K562 (cell line): ENCODE data around the gene MYH11. TPM values are rescaled to one million over a fixed set of nuclear protein-coding genes. Genes with fewer than 3 reads are reported as not detected.

Source experiments
- CBX1 ChIP-seq: sonication (generic); IDR thresholded peaks from 2 replicates; pipeline ENCODE4 v1.6.1; 2016; ENCODE audit warnings: antibody characterized with exemption, low read depth, mild to moderate bottlenecking
- CEBPB ChIP-seq: fragments of 450-650 bp; IDR thresholded peaks from 2 replicates; pipeline ENCODE4 v1.6.1; 2016; ENCODE audit warnings: missing genetic modification characterization, missing compliant biosample characterization
- CREB3L1 ChIP-seq: fragments of 450-650 bp; IDR thresholded peaks from 2 replicates; pipeline ENCODE4 v1.6.1; 2014; ENCODE audit warnings: low read depth, mild to moderate bottlenecking, moderate library complexity, borderline replicate concordance
- CREB5 ChIP-seq: fragments of 250-450 bp; sonication (Bioruptor Pico); IDR thresholded peaks from 2 replicates; pipeline ENCODE4 v1.5.0; 2020; ENCODE audit warnings: mild to moderate bottlenecking
- E2F6 ChIP-seq, 2 experiments: IDR thresholded peaks; 2 replicates each; pipeline ENCODE4 v1.6.1; 2011; ENCODE audit warnings: borderline replicate concordance in 1 of 2, control low read depth in 1 of 2, low read depth in 1 of 2, low read length in 1 of 2, mild to moderate bottlenecking in 1 of 2, mixed read lengths in 1 of 2, moderate library complexity in 1 of 2; ENCODE audit not compliant: insufficient read depth in 1 of 2, insufficient read length in 1 of 2, poor library complexity in 1 of 2, severe bottlenecking in 1 of 2; ENCODE audit errors: extremely low read depth in 1 of 2
- EGR1 ChIP-seq: fragments of 450-650 bp; conservative IDR thresholded peaks from 2 replicates; pipeline ENCODE4 v1.6.1; 2017; ENCODE audit warnings: mild to moderate bottlenecking
- NR2C2 ChIP-seq, 2 experiments: fragments of 200-800 bp in 1 of 2; sonication (Bioruptor generic) in 1 of 2; sonication (generic) in 1 of 2; formaldehyde crosslinking in 1 of 2; IDR thresholded peaks; 2 replicates each; pipeline versions ENCODE4 v1.6.1 to v1.8.0; 2016 to 2022; ENCODE audit warnings: mild to moderate bottlenecking in 1 of 2, missing compliant biosample characterization in 1 of 2, missing genetic modification characterization in 1 of 2, missing genetic modification reagents in 1 of 2
- NRF1 ChIP-seq, 2 experiments: fragments of 450-650 bp; IDR thresholded peaks in 1 of 2; conservative IDR thresholded peaks in 1 of 2; 2 replicates each; pipeline ENCODE4 v1.6.1; 2014; ENCODE audit warnings: mild to moderate bottlenecking in 2 of 2
- POLR2AphosphoS2 ChIP-seq: IDR thresholded peaks from 2 replicates; pipeline ENCODE4 v1.6.1; 2012; ENCODE audit warnings: low read length, improper control_type of control experiment
- SRSF7 ChIP-seq: fragments of 200-400 bp; formaldehyde crosslinking; optimal IDR thresholded peaks from 2 replicates; pipeline ENCODE3; 2017; ENCODE audit warnings: mild to moderate bottlenecking, low read depth, low read length
- SUPT5H ChIP-seq: fragments of 450-650 bp; IDR thresholded peaks from 2 replicates; pipeline ENCODE4 v1.6.1; 2016
- U2AF2 ChIP-seq: fragments of 200-400 bp; formaldehyde crosslinking; optimal IDR thresholded peaks from 2 replicates; pipeline ENCODE3; 2017; ENCODE audit warnings: low read depth, mild to moderate bottlenecking, low read length
- ZFP1 ChIP-seq: fragments of 450-650 bp; formaldehyde crosslinking; IDR thresholded peaks from 2 replicates; pipeline ENCODE4 v1.4.0; 2020; ENCODE audit warnings: mild to moderate bottlenecking, mixed read lengths
- ZNF280B ChIP-seq: fragments of 250-450 bp; sonication (Bioruptor Pico); IDR thresholded peaks from 2 replicates; pipeline ENCODE4 v1.5.1; 2021; ENCODE audit warnings: mild to moderate bottlenecking
- ZNF316 ChIP-seq: fragments of 450-650 bp; IDR thresholded peaks from 2 replicates; pipeline ENCODE4 v1.6.1; 2016
- ZNF589 ChIP-seq: fragments of 200-800 bp; sonication (Bioruptor generic); IDR thresholded peaks from 2 replicates; pipeline ENCODE4 v1.6.1; 2016; ENCODE audit warnings: low read depth, missing genetic modification characterization, missing compliant biosample characterization
- polyA plus RNA-seq, 8 experiments: library from polyadenylated mRNA; depleted of rRNA in 4 of 8; stranded (reverse) in 5 of 8; unstranded in 3 of 8; fragments of >200 nt; fragmentation: Nextera tagmentation in 2 of 8; fragmentation: Illumina TruSeq in 1 of 8; extraction: Ambion mirVana in 2 of 8; extraction: Trizol in 1 of 8; gene quantifications; 2 replicates each; pipeline versions ENCODE4 v1.2.1 to v1.2.3, GENCODE V29; 2011 to 2014; ENCODE audit warnings: inconsistent platforms in 1 of 8, missing spikeins in 1 of 8
- total RNA-seq, 7 experiments: library from RNA; depleted of rRNA in 6 of 7; stranded (reverse); fragments of >200 nt in 6 of 7; fragmentation: Illumina TruSeq in 2 of 7; extraction: Trizol in 2 of 7; gene quantifications; 2 replicates each; pipeline versions ENCODE4 v1.2.1 to v1.2.3, GENCODE V29; 2011 to 2021; ENCODE audit warnings: low replicate concordance in 1 of 7
- TF ChIP-seq, protein P1 (sequence below): fragments of 450-650 bp; IDR thresholded peaks from 2 replicates; pipeline ENCODE4 v1.6.1; 2018; ENCODE audit not compliant: partially characterized antibody

MYH11 gene
- total and polyA plus RNA-seq, 9 of the 15 experiments (the other 6 are each of a cell fraction or from before 2014, with no cell fraction given) = 0.05 to 0.47 (median 0.08) TPM; not detected in 5

GRCh38 chr16:15888072-15888976, 31.5 kb upstream of the MYH11 start, which contains the start of gene CEP20 (continued):
- TF ChIP-seq U2AF2 (no peak), NRF1 (conservative IDR thresholded peaks at IDR 0.05 in 1 of 2, IDR thresholded peaks at IDR 0.05 in 1 of 2) (peak; percentile 99), CREB3L1 (no peak), CEBPB (tag) (peak; percentile 95), ZNF316 (no peak), CREB5 (CRISPR knock-in tag) (no peak), POLR2AphosphoS2 (no peak), SRSF7 (no peak), ZFP1 (no peak), ZNF280B (CRISPR knock-in tag) (no peak), ZNF589 (CRISPR knock-in tag) (no peak), EGR1 (peak; percentile 70), CBX1 (no peak; the same call in 1 of the 2 replicates), NR2C2 (CRISPR knock-in tag; IDR thresholded peaks at IDR 0.05) (no peak), NR2C2 (tag; IDR thresholded peaks at IDR 0.05) (peak; percentile 27; the same call in 1 of the 2 replicates), E2F6 (IDR thresholded peaks at IDR 0.05; ENCODE audit: borderline replicate concordance in 1 of 2, extremely low read depth in 1 of 2, insufficient read depth in 1 of 2, insufficient read length in 1 of 2, low read depth in 1 of 2, low read length in 1 of 2, poor library complexity in 1 of 2, severe bottlenecking in 1 of 2) (no peak), SUPT5H (peak; percentile 91)
- TF ChIP-seq, protein P1, sequence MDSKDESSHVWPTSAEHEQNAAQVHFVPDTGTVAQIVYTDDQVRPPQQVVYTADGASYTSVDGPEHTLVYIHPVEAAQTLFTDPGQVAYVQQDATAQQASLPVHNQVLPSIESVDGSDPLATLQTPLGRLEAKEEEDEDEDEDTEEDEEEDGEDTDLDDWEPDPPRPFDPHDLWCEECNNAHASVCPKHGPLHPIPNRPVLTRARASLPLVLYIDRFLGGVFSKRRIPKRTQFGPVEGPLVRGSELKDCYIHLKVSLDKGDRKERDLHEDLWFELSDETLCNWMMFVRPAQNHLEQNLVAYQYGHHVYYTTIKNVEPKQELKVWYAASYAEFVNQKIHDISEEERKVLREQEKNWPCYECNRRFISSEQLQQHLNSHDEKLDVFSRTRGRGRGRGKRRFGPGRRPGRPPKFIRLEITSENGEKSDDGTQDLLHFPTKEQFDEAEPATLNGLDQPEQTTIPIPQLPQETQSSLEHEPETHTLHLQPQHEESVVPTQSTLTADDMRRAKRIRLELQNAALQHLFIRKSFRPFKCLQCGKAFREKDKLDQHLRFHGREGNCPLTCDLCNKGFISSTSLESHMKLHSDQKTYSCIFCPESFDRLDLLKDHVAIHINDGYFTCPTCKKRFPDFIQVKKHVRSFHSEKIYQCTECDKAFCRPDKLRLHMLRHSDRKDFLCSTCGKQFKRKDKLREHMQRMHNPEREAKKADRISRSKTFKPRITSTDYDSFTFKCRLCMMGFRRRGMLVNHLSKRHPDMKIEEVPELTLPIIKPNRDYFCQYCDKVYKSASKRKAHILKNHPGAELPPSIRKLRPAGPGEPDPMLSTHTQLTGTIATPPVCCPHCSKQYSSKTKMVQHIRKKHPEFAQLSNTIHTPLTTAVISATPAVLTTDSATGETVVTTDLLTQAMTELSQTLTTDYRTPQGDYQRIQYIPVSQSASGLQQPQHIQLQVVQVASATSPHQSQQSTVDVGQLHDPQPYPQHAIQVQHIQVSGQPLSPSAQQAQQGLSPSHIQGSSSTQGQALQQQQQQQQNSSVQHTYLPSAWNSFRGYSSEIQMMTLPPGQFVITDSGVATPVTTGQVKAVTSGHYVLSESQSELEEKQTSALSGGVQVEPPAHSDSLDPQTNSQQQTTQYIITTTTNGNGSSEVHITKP = no peak
